HEK293 (cell line): Measurements from ENCODE around the gene ADM.

Source experiments
- CTCF ChIA-PET: fragments of 350-600 bp; formaldehyde crosslinking; extraction: SDS; loops from one replicate; lab custom pipeline; 2021; ENCODE audit warnings: antibody characterized with exemption; lab: Yijun Ruan, JAX
- POLR2A ChIA-PET: fragments of 300-600 bp; formaldehyde crosslinking; extraction: SDS; loops from one replicate; lab custom pipeline; 2020; ENCODE audit warnings: antibody characterized with exemption, inconsistent platforms; lab: Yijun Ruan, JAX
- H3K27ac ChIP-seq: fragments of 200-500 bp; sonication (Bioruptor generic); 2 replicates; pipeline ENCODE4 v1.5.1; 2014; ENCODE audit warnings: low read depth, low read length, control low read depth, inconsistent platforms; ENCODE audit errors: extremely low read depth
- H3K36me3 ChIP-seq, 2 experiments: fragments of 200-500 bp in 1 of 2; sonication (Bioruptor generic) in 1 of 2; 1 replicate in 1 of 2; 2 replicates in 1 of 2; pipeline ENCODE4 v1.5.1; 2014 to 2017; ENCODE audit warnings: inconsistent platforms in 2 of 2, low read length in 2 of 2; ENCODE audit not compliant: control insufficient read depth in 2 of 2, insufficient read depth in 1 of 2
- H3K4me1 ChIP-seq: fragments of 200-500 bp; sonication (Bioruptor generic); 2 replicates; pipeline ENCODE4 v1.5.1; 2014; ENCODE audit warnings: mild to moderate bottlenecking, low read length, inconsistent platforms; ENCODE audit not compliant: control insufficient read depth, insufficient read depth
- H3K4me3 ChIP-seq: 2 replicates; pipeline ENCODE4 v1.5.1; 2011; ENCODE audit warnings: low read depth, mild to moderate bottlenecking, control low read depth, low read length, moderate library complexity
- H3K9me3 ChIP-seq: fragments of 200-500 bp; sonication (Bioruptor generic); 2 replicates; pipeline ENCODE4 v1.5.1; 2014; ENCODE audit warnings: low read depth, low read length, inconsistent platforms; ENCODE audit not compliant: control insufficient read depth, insufficient read depth
- BCL11A ChIP-seq: fragments of 450-650 bp; formaldehyde crosslinking; IDR thresholded peaks from 2 replicates; pipeline ENCODE4 v1.5.1; 2016; ENCODE audit warnings: low read depth, missing biosample characterization, missing genetic modification characterization
- GLIS1 ChIP-seq: fragments of 450-650 bp; formaldehyde crosslinking; IDR thresholded peaks from 2 replicates; pipeline ENCODE4 v1.5.1; 2016; ENCODE audit warnings: missing biosample characterization, missing genetic modification characterization
- GLIS2 ChIP-seq: fragments of 450-650 bp; formaldehyde crosslinking; IDR thresholded peaks from 2 replicates; pipeline ENCODE4 v1.5.1; 2016; ENCODE audit warnings: missing biosample characterization, missing genetic modification characterization
- KLF16 ChIP-seq: fragments of 450-650 bp; formaldehyde crosslinking; IDR thresholded peaks from 2 replicates; pipeline ENCODE4 v1.5.1; 2017; ENCODE audit warnings: missing biosample characterization, missing genetic modification characterization
- KLF8 ChIP-seq: fragments of 450-650 bp; formaldehyde crosslinking; IDR thresholded peaks from 2 replicates; pipeline ENCODE4 v1.5.1; 2016; ENCODE audit warnings: missing biosample characterization, missing genetic modification characterization
- WT1 ChIP-seq: fragments of 450-650 bp; formaldehyde crosslinking; IDR thresholded peaks from 2 replicates; pipeline ENCODE4 v1.5.1; 2016; ENCODE audit warnings: missing biosample characterization, missing genetic modification characterization
- ZBTB1 ChIP-seq: fragments of 450-650 bp; formaldehyde crosslinking; IDR thresholded peaks from 2 replicates; pipeline ENCODE4 v1.5.1; 2016; ENCODE audit warnings: missing biosample characterization, missing genetic modification characterization
- ZBTB17 ChIP-seq: fragments of 450-650 bp; formaldehyde crosslinking; IDR thresholded peaks from 2 replicates; pipeline ENCODE4 v1.5.1; 2016; ENCODE audit warnings: missing biosample characterization, missing genetic modification characterization
- ZIC2 ChIP-seq: fragments of 450-650 bp; formaldehyde crosslinking; IDR thresholded peaks from 2 replicates; pipeline ENCODE4 v1.5.1; 2016; ENCODE audit warnings: missing biosample characterization, missing genetic modification characterization
- ZNF266 ChIP-seq: fragments of 450-650 bp; formaldehyde crosslinking; IDR thresholded peaks from 2 replicates; pipeline ENCODE4 v1.5.1; 2016; ENCODE audit warnings: missing biosample characterization, missing genetic modification characterization, low read depth
- ZNF335 ChIP-seq: fragments of 450-650 bp; formaldehyde crosslinking; conservative IDR thresholded peaks from 2 replicates; pipeline ENCODE4 v1.5.1; 2016; ENCODE audit warnings: missing biosample characterization, missing genetic modification characterization
- ZNF350 ChIP-seq: fragments of 450-650 bp; formaldehyde crosslinking; IDR thresholded peaks from 2 replicates; pipeline ENCODE4 v1.5.0; 2017; ENCODE audit warnings: missing biosample characterization, mild to moderate bottlenecking, missing genetic modification characterization
- ZNF366 ChIP-seq: fragments of 450-650 bp; formaldehyde crosslinking; conservative IDR thresholded peaks from 2 replicates; pipeline ENCODE4 v1.5.1; 2016; ENCODE audit warnings: missing biosample characterization, missing genetic modification characterization
- ZNF521 ChIP-seq: fragments of 450-650 bp; formaldehyde crosslinking; IDR thresholded peaks from 2 replicates; pipeline ENCODE4 v1.5.1; 2017; ENCODE audit warnings: missing biosample characterization, mild to moderate bottlenecking, missing genetic modification characterization
- ZNF555 ChIP-seq: fragments of 450-650 bp; formaldehyde crosslinking; conservative IDR thresholded peaks from 2 replicates; pipeline ENCODE4 v1.5.1; 2017; ENCODE audit warnings: missing biosample characterization, mild to moderate bottlenecking, missing genetic modification characterization, inconsistent platforms
- ZNF670 ChIP-seq: fragments of 450-650 bp; formaldehyde crosslinking; IDR thresholded peaks from 2 replicates; pipeline ENCODE4 v1.5.1; 2016; ENCODE audit warnings: missing biosample characterization, missing genetic modification characterization, low read depth
- ZNF776 ChIP-seq: fragments of 450-650 bp; formaldehyde crosslinking; IDR thresholded peaks from 2 replicates; pipeline ENCODE4 v1.5.0; 2017; ENCODE audit warnings: missing biosample characterization, missing genetic modification characterization, borderline replicate concordance
- ZNF791 ChIP-seq: fragments of 450-650 bp; formaldehyde crosslinking; IDR thresholded peaks from 2 replicates; pipeline ENCODE4 v1.5.1; 2016; ENCODE audit warnings: missing biosample characterization, missing genetic modification characterization
- ZSCAN30 ChIP-seq: fragments of 450-650 bp; IDR thresholded peaks from 2 replicates; pipeline ENCODE4 v1.5.1; 2018; ENCODE audit warnings: missing biosample characterization, mild to moderate bottlenecking, missing genetic modification characterization, moderate library complexity
- TF ChIP-seq, protein P1 (sequence below): fragments of 450-650 bp; formaldehyde crosslinking; IDR thresholded peaks from 2 replicates; pipeline ENCODE4 v1.5.1; 2016; ENCODE audit warnings: missing biosample characterization, missing genetic modification characterization
- TF ChIP-seq, protein P2 (sequence below): IDR thresholded peaks from 2 replicates; pipeline ENCODE4 v1.6.1; 2011; ENCODE audit warnings: mild to moderate bottlenecking, low read depth, low read length, borderline replicate concordance
- TF ChIP-seq, protein P3 (sequence below): fragments of 450-650 bp; formaldehyde crosslinking; conservative IDR thresholded peaks from 2 replicates; pipeline ENCODE4 v1.5.1; 2016; ENCODE audit warnings: low read depth, missing biosample characterization, missing genetic modification characterization
- TF ChIP-seq, protein P4 (sequence below): fragments of 450-650 bp; formaldehyde crosslinking; IDR thresholded peaks from 2 replicates; pipeline ENCODE4 v1.5.1; 2016; ENCODE audit warnings: missing biosample characterization, missing genetic modification characterization, borderline replicate concordance

Gene ADM

DNA sequence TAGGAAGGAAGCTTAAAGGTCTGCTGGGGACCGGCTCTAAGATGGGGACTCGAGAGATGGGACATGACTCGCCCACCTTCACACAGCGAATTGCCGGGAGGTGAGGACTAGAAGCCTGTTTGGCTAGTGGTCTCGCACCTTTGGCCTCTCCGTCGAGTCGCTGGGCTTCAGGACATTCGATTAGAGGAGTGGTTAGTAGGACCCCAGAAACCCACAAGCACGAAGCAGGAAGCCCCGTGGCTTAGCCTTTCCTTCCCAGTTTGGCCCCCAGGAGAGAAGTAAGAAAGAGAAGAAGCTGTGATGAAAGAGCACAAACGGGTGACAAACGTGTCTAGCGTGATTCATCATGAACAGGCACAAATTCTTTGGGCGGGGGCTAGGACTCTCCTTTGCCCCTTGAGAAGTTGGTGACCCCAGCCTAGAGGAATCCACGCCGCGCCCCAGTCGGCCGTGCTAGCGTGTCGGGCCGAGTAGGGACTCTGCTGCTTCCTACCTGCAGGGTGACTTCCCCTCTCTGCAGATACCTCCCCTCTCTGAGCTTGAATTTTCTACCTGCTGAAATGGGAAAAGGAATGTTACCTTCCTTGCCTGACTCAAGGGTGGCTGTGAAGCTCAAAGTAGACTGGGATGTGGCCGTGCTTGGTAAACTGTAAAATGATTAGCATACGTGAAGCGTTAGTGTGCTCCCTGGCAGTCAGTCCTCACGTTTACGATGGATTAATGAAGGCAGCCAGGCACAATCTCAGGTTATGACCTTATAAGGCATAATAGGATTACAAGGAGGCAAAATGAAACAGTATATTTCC, 1.1 kb upstream of the ADM start:
- POLR2A ChIA-PET, result interaction anchor here (0.7 to 3.7 kb wide), 33 partner anchors 8 to 843 kb away, joined by 3 to 41 read pairs (median 9); partner anchors contain the start of genes CTR9, EIF4G2, RNF141 and WEE1
- TF ChIP-seq ZNF521 (tag by site-specific recombination) (no peak), ZSCAN30 (tag by site-specific recombination) (no peak), ZIC2 (tag by site-specific recombination) (peak; percentile 28; the same call in 1 of the 2 replicates), KLF8 (tag by site-specific recombination) (0 out of 2 replicates have a peak, but pooled peaks have one; percentile 16), ZNF670 (tag by site-specific recombination) (no peak), GLIS2 (0 out of 2 replicates have a peak, but pooled peaks have one; percentile 19), ZNF266 (no peak), KLF16 (tag by site-specific recombination) (no peak), ZNF776 (tag by site-specific recombination) (no peak), ZNF350 (tag by site-specific recombination) (no peak), ZNF366 (tag by site-specific recombination) (no peak; the same call in 1 of the 2 replicates), ZNF791 (no peak), BCL11A (tag by site-specific recombination) (peak; percentile 37; the same call in 1 of the 2 replicates), ZNF335 (tag by site-specific recombination) (0 out of 2 replicates have a peak, but pooled peaks have one; percentile 9), GLIS1 (tag by site-specific recombination) (peak; percentile 58), ZNF555 (tag by site-specific recombination) (no peak), WT1 (tag by site-specific recombination) (peak; percentile 23; the same call in 1 of the 2 replicates), ZBTB17 (tag by site-specific recombination) (0 out of 2 replicates have a peak, but pooled peaks have one; percentile 21), ZBTB1 (tag by site-specific recombination) (no peak)
- TF ChIP-seq, protein P1, sequence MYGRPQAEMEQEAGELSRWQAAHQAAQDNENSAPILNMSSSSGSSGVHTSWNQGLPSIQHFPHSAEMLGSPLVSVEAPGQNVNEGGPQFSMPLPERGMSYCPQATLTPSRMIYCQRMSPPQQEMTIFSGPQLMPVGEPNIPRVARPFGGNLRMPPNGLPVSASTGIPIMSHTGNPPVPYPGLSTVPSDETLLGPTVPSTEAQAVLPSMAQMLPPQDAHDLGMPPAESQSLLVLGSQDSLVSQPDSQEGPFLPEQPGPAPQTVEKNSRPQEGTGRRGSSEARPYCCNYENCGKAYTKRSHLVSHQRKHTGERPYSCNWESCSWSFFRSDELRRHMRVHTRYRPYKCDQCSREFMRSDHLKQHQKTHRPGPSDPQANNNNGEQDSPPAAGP (tag by site-specific recombination), result peak; percentile 54
- TF ChIP-seq, protein P2, sequence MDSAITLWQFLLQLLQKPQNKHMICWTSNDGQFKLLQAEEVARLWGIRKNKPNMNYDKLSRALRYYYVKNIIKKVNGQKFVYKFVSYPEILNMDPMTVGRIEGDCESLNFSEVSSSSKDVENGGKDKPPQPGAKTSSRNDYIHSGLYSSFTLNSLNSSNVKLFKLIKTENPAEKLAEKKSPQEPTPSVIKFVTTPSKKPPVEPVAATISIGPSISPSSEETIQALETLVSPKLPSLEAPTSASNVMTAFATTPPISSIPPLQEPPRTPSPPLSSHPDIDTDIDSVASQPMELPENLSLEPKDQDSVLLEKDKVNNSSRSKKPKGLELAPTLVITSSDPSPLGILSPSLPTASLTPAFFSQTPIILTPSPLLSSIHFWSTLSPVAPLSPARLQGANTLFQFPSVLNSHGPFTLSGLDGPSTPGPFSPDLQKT, result no peak
- TF ChIP-seq, protein P3, sequence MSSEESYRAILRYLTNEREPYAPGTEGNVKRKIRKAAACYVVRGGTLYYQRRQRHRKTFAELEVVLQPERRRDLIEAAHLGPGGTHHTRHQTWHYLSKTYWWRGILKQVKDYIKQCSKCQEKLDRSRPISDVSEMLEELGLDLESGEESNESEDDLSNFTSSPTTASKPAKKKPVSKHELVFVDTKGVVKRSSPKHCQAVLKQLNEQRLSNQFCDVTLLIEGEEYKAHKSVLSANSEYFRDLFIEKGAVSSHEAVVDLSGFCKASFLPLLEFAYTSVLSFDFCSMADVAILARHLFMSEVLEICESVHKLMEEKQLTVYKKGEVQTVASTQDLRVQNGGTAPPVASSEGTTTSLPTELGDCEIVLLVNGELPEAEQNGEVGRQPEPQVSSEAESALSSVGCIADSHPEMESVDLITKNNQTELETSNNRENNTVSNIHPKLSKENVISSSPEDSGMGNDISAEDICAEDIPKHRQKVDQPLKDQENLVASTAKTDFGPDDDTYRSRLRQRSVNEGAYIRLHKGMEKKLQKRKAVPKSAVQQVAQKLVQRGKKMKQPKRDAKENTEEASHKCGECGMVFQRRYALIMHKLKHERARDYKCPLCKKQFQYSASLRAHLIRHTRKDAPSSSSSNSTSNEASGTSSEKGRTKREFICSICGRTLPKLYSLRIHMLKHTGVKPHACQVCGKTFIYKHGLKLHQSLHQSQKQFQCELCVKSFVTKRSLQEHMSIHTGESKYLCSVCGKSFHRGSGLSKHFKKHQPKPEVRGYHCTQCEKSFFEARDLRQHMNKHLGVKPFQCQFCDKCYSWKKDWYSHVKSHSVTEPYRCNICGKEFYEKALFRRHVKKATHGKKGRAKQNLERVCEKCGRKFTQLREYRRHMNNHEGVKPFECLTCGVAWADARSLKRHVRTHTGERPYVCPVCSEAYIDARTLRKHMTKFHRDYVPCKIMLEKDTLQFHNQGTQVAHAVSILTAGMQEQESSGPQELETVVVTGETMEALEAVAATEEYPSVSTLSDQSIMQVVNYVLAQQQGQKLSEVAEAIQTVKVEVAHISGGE (tag by site-specific recombination), result no peak; the same call in 1 of the 2 replicates
- TF ChIP-seq, protein P4, sequence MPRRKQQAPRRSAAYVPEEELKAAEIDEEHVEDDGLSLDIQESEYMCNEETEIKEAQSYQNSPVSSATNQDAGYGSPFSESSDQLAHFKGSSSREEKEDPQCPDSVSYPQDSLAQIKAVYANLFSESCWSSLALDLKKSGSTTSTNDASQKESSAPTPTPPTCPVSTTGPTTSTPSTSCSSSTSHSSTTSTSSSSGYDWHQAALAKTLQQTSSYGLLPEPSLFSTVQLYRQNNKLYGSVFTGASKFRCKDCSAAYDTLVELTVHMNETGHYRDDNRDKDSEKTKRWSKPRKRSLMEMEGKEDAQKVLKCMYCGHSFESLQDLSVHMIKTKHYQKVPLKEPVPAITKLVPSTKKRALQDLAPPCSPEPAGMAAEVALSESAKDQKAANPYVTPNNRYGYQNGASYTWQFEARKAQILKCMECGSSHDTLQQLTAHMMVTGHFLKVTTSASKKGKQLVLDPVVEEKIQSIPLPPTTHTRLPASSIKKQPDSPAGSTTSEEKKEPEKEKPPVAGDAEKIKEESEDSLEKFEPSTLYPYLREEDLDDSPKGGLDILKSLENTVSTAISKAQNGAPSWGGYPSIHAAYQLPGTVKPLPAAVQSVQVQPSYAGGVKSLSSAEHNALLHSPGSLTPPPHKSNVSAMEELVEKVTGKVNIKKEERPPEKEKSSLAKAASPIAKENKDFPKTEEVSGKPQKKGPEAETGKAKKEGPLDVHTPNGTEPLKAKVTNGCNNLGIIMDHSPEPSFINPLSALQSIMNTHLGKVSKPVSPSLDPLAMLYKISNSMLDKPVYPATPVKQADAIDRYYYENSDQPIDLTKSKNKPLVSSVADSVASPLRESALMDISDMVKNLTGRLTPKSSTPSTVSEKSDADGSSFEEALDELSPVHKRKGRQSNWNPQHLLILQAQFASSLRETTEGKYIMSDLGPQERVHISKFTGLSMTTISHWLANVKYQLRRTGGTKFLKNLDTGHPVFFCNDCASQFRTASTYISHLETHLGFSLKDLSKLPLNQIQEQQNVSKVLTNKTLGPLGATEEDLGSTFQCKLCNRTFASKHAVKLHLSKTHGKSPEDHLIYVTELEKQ (tag by site-specific recombination), result no peak

More for the DNA sequence above, 1.1 kb upstream of the ADM start:
- Histone ChIP-seq H3K4me3 (peak overlapping the region; percentile 48), H3K4me1 (no peaks in the 10 kb centered on the region), H3K36me3 (peaks cover 0 to 16% of the 10 kb centered on the region in 2 experiments; a peak in 1 of 3 replicates), H3K27ac (peak overlapping the region; percentile 86), H3K9me3 (no peaks in the 10 kb centered on the region)
- CTCF ChIA-PET, result interaction anchor here (0.6 to 6.8 kb wide), 19 partner anchors 17 to 991 kb away, joined by 3 to 68 read pairs (median 3); no protein-coding TSS in a partner anchor
